GM18858 (cell line): Measurements from ENCODE around the gene CDYL2.
"Not testable (repeated sequence)": the region's sequence is repeated elsewhere in the genome, so short reads cannot be mapped to it uniquely, and the experiment has no call there.

Source experiments
- ATAC-seq: cut with Tn5 transposase; IDR thresholded peaks from one replicate; pipeline ENCODE4 v1.9.1; 2021; ENCODE audit not compliant: unreplicated experiment

Gene CDYL2, protein sequence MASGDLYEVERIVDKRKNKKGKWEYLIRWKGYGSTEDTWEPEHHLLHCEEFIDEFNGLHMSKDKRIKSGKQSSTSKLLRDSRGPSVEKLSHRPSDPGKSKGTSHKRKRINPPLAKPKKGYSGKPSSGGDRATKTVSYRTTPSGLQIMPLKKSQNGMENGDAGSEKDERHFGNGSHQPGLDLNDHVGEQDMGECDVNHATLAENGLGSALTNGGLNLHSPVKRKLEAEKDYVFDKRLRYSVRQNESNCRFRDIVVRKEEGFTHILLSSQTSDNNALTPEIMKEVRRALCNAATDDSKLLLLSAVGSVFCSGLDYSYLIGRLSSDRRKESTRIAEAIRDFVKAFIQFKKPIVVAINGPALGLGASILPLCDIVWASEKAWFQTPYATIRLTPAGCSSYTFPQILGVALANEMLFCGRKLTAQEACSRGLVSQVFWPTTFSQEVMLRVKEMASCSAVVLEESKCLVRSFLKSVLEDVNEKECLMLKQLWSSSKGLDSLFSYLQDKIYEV

DNA sequence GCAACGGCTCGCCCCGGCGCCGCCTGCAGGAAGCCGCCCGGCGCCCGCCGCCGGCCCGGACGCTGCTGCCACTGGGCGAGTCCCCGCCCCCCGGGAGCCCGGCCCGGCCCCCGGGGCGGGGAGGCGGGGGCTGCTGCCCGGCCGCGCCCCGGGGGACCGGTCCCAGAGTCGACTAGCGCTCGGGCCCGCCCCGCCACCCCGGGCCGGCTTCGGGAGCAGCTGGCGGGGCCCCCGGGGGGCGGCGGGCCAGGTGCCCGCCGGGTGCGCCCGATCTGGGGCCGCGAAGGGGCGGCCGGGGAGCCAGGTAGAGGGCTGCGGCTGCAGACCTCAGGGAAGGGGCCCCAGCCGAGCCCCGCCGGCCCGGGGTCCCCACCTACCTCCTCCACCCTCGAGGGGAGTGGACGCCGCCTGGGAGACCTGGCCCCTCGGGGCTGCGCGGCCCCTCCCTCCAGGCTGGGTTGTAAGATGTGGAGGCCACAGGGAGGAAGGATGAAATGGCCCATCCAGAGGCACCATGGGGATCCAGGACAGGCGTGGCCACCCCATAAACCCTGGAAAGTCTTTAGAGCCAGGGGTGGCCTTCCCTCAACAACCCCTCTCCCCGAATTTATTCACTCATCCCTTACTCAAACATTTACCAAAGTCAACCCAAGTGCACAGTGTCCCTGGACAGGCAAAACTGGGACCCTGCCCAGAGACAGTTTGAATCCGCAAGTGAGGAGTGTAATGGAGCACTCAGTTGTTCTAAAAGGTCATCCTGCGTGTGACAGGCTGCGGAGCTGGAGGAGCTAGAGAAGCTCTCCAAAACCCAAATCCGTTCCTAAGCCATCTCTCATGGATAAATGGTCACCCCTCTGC, at the start of gene CDYL2:
Gene CDYL2 (minus strand): TSS at position 73 of the 858 bp plus-strand sequence. CDS start 425 bp downstream, outside the sequence.
- peak; percentile 54 for ATAC-seq

DNA sequence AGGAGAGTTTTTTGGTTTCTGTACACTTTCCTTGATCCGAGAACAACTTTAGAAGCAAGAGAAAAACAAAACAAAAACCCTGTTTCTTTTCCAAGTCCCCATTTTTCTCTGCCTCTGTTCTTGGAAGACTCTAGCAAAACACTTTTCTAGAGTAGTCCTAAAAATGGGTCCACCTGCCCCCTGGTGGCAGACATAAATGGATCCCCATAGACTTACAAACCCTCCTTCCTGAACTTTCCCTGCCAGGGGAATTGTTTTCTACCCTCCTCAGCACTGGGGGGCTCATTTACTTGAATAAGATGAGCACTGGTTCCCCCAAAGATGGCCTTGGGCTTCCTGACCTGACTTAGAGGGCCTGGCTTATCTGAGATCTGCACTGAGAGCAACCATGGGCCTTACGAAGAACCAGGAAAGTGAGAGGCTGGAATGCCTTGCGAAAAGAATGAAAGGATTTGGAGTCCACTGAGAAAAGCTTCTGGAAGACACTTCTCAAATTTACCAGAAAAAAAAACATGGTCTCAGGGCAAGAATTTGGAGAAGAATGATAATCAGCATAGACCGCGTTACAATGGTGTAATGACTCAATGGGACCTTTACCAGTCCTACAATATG, 48.0 kb upstream of the CDYL2 start:
- ATAC-seq, result no peak

DNA sequence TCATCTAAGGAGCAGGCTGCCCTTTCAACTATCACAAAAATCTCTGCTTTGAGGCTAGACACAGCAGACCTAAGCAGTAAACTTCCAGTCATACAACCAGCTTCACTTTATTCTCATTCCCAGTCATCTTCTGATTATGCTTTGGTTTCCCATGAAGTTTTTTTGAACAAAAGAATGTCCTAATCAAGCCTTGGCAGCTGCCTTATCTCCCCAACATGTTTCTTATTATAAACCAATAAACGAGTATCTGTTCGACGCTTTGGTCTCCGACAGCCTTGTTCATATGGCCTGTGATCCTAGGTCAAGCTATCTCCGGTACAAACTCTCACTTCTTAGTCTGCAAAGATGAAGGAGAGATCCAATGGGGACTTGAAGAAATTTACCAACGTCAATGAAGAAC, 47.4 kb upstream of the CDYL2 start:
- no peak for ATAC-seq

DNA sequence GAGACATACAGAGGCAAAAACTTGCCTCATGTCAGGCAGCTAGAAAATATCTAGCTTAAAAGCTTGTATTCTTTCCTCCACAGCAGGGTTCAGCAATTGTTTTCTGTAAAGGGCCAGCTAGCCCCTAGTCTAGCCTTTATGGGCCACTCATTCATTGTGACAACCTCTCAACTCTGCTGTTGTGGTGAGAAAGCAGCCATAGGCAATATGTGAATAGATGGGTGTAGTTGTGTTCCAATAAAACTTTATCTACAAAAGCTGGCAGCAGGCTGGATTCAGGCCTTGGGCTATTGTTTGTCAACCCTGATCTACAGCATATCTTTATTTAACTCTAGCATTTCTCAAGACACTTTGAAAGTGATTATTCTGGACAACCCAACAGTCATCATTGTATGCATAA, 46.4 kb upstream of the CDYL2 start:
- ATAC-seq, result no peak

DNA sequence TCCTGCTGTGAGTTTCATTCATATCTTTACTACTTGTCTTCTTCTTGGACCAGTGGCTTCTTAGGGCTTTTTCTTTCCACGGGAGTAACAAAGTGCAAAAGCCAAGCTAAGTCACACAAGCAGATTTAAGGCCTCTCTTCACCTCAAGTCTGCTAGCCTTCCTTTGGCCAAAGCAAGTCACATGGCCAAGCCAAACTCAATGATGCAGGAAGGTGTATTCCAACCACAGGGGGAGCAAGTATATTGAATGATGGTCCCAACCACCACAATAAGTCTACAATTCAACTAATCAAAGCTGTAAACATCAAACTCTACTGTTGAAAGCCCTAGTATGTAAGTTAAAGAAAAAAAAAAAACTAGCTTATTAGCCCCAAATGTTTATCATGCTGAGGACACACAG, 44.5 kb upstream of the CDYL2 start:
- ATAC-seq, result no peak

DNA sequence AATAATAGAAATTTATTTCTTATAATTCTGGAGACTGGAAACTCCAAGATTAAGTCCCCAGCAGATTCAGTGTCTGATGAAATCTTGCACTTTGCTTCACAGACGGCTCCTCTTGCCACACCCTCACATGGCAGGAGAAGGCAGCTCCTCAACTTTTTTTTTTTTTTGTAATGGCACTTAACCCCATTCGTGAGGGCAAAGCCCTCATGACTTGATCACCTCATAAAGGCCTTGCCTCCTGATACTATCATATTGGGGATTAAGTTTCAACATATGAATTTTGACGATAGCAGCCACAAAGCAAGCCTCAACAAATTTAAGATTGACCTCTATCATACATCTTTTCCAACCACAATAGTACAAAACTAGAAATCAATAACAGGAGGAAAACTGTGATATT, 42.3 kb upstream of the CDYL2 start:
- no peak for ATAC-seq

DNA sequence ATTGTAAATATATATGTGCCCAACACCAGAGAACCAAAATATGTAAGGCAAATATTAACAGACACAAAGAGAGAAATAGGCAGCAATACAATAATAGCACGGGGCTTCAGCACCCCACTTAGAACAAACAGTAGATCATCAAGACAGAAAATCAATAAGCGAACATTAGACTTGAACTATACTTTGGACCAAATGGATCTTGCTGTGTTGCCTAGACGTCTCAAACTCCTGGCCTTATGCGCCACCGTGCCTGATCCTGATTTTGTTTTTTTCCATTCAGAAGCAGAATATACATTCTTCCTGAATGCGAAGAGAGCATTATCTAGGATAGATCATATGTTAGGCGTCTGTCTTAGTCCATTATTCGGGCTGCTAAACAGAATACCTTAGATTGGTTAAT, 41.9 kb upstream of the CDYL2 start:
- no peak for ATAC-seq

DNA sequence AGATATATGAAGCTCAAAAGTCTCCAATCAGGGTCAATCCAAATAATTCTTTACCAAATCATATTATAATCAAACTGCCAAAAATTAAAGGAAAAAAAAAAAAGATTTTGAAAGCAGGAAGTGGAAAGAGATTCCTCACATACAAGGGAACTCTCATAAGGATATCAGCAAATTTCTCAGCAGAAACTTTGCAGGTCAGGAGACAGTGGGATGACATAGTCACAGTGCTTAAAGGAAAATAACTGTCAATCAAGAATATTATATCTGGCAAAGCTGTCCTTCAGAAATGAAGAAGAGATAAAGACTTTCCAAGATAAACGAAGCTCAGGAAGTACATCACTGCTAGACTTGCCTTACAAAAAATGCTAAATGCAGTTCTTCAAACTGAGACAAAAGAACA, 40.0 kb upstream of the CDYL2 start:
- no peak for ATAC-seq

DNA sequence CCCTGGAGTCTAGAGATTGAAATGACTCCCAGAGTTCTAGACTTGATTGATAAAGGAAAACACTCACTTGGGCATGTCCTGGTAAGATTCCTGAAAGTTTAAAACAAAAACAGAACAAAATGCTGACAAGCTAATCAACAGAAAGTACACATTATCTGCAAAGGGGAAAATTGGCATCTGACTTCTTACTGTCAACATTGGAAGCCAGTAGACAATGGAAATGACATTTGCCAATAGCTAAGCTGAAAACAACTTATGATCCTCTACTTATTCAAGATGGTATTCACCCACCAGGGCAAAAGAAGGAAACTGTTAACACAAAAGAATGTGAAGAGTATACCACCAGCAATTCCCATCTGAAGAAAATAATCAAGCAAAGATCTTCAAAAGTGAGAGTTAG, 36.8 kb upstream of the CDYL2 start:
- no peak for ATAC-seq

DNA sequence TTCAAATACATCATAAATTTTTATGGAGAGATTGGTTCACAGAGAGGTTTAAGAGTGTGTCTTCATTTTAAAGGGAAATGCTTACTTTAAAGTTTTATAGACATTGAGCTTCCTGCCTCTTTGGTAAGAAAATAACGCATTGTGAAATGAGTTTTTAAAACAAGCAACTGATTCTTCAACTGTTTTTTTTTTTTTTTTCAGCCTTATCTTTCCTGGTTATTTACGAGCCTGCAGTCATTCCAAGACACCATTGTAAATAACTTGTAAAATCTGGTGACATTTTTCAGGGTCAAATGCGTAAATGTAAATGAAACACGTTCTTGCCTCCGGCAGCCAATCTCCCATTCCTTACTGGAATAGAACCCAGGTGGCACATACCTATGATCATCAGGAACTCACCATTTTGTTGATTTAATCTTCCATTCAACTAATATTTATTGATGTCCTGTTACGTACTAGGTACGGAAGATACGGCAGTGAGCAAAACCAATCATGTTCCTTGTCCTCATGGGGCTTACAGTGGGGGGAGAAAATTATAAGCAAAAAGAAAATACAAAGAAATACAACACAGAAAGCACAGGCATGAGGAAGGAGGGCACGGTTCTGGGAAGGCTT, 33.2 kb upstream of the CDYL2 start:
- ATAC-seq, result no peak

DNA sequence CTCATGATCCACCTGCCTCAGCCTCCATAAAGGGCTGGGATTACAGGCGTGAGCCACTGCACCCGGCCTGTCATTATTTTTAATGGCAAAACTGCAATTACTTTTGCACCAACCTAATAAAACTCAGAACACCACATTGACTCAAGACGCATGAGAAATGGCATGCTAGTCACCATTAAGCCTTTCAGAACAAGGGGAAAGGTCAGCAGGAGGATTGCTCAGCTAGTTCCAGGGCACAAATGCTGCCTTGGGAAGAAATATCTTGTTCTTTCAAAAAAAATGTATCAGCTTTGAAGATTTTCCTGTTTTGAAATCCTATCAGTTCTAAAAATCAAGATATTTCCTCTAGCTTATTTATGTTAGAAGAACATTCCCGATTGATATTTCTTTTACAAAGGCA, 32.4 kb upstream of the CDYL2 start:
- ATAC-seq, result no peak

DNA sequence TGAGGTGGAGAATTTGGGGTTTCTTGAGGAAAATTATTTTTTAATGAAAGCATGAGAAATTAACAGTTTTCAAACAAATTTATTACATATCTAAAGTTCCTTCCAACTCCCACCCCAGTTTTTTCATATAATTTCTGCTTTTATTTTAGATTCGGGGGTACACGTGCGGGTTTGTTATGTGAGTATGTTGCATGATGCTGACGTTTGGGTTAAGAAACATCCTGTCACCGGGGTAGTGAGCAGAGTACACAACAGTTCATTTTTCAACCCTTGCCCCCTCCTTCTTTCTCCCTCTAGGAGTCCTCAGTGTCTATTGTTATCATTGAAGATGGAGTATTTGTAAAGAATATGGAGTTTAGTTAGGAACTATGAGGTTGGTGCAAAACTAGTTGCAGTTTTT, 31.8 kb upstream of the CDYL2 start:
- no peak for ATAC-seq

DNA sequence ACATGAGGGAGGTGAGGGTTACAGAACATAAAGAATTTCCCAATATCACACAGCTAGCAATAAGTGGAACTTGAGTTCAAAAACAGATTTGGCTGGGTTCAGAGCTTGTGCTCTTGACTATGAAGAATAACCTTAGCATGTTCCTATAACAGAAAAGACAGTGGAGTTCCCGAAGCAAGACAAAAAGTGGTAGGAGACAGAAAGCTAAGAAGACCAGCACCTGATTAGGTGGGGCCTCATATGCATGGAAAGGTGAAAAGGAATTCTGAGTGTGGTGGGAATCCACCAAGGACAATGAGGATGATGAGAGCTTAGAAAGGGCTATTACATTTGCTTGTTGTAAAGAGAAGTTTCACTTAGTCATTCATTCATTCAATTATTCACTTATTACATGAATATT, 26.6 kb upstream of the CDYL2 start:
- ATAC-seq, result no peak

DNA sequence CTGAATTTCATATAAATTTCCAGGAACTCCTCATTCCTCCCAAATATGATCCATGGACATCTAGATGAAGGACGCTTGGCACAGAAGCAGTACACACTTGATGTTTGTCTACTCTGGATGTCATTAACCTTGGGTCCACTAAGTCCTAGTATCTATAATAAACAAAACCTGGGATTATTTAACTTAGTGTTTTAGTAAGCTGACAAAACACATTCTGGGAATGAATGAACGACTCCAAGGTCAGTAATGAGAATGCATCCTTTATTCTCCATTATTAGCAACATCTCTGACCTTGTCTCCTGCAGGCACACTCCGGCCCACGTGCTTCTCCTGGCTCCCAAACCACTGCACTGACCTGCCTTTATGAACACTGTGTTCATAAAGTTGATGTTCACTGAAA, 24.1 kb upstream of the CDYL2 start:
- ATAC-seq, result no peak

DNA sequence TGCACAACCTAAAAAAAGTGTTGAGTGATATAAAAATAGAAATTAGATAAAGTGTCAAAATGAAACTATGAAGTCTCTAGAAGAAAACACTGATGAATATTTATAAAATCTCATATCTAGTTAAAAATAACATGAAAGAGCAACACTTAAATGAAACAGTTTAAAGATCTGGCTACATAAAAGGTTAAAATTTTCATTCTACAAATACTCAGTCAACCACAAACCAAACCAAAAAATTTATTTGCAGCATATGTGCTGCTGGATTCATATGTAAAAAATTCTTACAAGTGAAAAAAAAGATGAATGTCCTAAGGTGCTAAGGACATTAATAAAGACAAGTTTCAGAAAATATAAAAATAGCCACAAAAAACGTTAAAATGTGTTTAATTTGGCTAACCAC, 22.6 kb upstream of the CDYL2 start:
- no peak for ATAC-seq

DNA sequence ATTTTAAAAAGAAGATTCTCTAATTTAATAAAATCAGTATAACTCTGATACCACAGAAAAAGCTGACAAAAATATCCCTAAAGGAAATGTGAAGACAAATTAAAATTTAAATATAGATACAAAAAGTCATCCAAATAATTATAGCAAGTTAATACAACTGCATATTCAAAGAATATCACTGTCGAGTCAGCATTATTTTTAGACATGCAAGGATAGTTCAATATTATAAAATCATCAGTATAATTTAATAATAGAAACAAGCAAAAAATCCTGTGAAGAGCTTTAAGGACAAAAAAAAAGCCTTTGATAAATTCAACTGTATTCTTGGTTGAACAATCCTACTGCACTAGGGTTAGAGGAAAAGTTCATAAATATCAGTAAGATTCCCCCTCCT, 21.0 kb upstream of the CDYL2 start:
- no peak for ATAC-seq

DNA sequence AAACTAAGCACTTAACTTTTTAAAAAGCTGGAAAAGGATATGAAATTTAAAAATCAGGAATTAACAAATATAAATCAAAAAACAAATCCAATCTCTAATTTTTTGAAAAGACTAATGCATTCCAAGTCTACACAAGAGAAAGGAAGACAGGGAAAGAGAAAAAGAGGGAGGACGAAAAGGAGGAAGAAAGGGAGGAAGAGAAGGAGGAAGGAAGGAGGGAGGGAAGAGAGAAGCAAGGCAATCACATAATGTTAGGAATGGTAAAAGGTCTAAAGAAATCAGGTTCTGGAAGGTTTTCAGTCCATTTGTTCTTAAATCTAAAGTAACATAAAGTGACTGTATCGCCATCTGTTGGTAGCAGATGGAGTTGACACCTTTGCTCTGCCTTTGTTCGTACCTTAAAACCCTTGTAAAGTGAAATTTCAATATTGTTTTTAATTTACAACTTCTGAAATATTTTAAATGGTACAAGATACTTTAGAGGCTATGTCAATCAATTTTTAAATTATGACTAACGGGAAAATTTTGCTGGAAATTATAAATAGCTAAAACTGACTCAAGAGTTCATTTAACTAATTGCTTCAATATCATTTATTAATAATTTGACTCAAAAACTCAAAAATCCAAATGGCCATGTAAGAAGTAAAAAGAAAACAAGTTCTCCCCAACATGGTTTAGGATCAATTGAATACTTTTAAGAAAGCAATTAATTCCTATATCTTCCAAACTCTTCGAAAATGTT, 20.4 kb upstream of the CDYL2 start:
- ATAC-seq, result no peak

DNA sequence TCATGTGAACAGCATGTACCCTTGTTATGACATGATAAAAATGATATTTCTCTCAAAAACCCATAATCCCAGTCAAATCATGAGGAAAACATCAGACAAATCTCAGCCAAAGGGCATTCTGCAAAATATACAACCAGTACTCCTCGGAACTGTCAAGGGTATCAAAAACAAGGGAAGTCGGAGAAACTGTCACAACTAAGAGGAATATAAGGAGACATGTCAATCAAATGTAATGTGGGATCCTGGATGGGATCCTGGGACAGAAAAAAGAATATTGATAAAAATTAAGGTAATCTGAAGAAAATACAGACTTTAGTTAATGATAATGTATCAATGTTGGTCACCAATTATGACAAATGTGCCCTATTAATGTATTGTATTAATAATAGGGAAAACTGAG, 15.6 kb upstream of the CDYL2 start:
- no peak for ATAC-seq

DNA sequence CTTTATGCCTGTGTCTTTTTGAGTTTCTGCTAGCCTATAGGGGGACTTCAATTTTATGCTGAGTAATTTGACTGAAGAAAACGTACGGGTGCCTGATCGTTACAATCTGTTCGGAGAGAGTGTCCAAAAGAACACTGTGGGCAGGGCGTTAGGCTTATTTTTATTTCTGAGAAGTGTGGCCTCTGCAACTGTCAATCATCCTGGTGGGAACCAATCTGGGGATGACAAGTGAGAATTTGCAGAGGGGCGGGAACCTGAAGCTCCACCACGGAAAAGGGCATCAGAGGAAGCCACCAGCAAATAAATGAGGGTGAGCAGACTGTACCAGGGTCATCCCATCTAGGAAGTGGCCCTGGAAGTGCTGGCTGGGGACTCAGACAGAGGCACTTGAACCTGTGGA, 12.0 kb upstream of the CDYL2 start:
- ATAC-seq, result no peak

DNA sequence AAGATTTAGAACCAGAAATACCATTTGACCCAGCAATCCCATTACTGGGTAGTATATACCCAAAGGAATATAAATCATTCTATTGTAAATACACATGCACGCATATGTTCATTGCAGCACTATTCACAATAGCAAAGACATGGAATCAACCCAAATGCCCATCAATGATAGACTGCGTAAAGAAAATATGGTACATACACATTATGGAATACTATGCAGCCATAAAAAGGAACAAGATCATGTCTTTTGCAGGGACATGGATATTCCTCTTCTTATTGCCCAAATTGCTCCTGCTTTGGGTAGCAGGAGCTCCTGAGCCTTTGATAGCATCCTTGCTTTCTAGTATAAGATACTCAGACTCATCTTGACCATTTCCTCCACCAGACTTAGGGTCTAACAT, 10.9 kb upstream of the CDYL2 start:
- not testable (repeated sequence) for ATAC-seq

DNA sequence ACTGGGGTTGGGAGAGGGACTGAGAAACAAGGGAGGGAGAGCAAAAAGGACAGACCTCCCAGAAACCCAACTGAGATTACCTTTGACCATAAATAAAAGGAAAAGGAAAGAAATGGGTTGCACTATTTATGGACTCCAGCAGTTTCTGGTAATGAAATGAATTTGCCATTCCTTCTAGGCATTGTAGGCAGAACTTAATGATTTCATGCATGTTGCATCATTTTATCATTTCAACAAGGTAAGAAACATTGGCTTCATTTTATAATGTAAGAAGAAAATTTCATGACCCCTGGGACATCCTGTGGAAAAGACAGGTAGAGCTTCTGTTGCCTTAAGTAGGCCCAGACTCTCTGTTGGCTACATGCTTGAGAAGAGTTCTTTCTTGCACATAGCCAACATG, 8.2 kb upstream of the CDYL2 start:
- no peak for ATAC-seq
